Right hindlimb (tissue), 1 donor: ENCODE data around the gene GGN.
"Not testable (repeated sequence)": the region's sequence is repeated elsewhere in the genome, so short reads cannot be mapped to it uniquely, and the experiment has no call there.

Experiments
- DNase-seq: peaks from one replicate; pipeline ENCODE4 v3.0.0-alpha.2; 2018

GGN gene

GRCh38 chr19:38360839-38361631 lies 26.8 kb downstream of the GGN start:
- no peak for DNase-seq

- DNase-seq = no peak
These were observed 27.5 kb downstream of the GGN start for GRCh38 chr19:38360351-38360750.

GRCh38 chr19:38359242-38360021 lies 28.4 kb downstream of the GGN start:
- DNase-seq = no peak

GRCh38 chr19:38358071-38358470 lies 29.8 kb downstream of the GGN start:
- no peak for DNase-seq

- no peak for DNase-seq
These were observed 31.8 kb downstream of the GGN start for GRCh38 chr19:38355728-38356725.

- no peak for DNase-seq
These were observed 35.2 kb downstream of the GGN start for GRCh38 chr19:38352611-38353010.

- no peak for DNase-seq
These were observed 35.9 kb downstream of the GGN start for GRCh38 chr19:38351865-38352395.

GRCh38 chr19:38350883-38351282 lies 37.0 kb downstream of the GGN start:
- no peak for DNase-seq

GRCh38 chr19:38346837-38347236 lies 41.0 kb downstream of the GGN start:
- DNase-seq = no peak

GRCh38 chr19:38340927-38341326 lies 46.9 kb downstream of the GGN start:
- DNase-seq = no peak

GRCh38 chr19:38339011-38339410 lies 48.8 kb downstream of the GGN start:
- not testable (repeated sequence) for DNase-seq

- DNase-seq = no peak
These were observed 50.5 kb downstream of the GGN start for GRCh38 chr19:38337360-38337653.

GRCh38 chr19:38336638-38337359 lies 51.0 kb downstream of the GGN start:
- DNase-seq = peak; percentile 93

GRCh38 chr19:38335949-38336637 lies 51.7 kb downstream of the GGN start:
- peak; percentile 97 for DNase-seq
